PC-3 (cell line): ENCODE results near the gene ZEB1.

Source experiments
- CTCF ChIP-seq: fragments of 300-600 bp; sonication (generic); conservative IDR thresholded peaks from 2 replicates; pipeline ENCODE4 v1.5.1; 2017; ENCODE audit warnings: antibody characterized with exemption, low read depth, mild to moderate bottlenecking, low read length
- EZH2 ChIP-seq: fragments of 300-600 bp; sonication (generic); IDR thresholded peaks from one replicate; pipeline ENCODE4 v1.6.1; 2017; ENCODE audit warnings: antibody characterized with exemption, mild to moderate bottlenecking, low read length; ENCODE audit not compliant: unreplicated experiment
- EZH2phosphoT487 ChIP-seq: fragments of 300-600 bp; sonication (generic); IDR thresholded peaks from 2 replicates; pipeline ENCODE4 v1.6.1; 2018; ENCODE audit warnings: mild to moderate bottlenecking, antibody characterized with exemption, low read length, borderline replicate concordance

GRCh38 chr10:31288962-31289361 lies 30.1 kb upstream of the ZEB1 start:
- no peak for TF ChIP-seq CTCF
- no peak for TF ChIP-seq EZH2
- TF ChIP-seq EZH2phosphoT487, result no peak
